ENCODE data around the gene SMAD7.

- no peak for TF ChIP-seq CTCF (IDR thresholded peaks at IDR 0.05 in 4 of 5, conservative IDR thresholded peaks at IDR 0.05 in 1 of 5)
- TF ChIP-seq POLR2A (IDR thresholded peaks at IDR 0.05): no peak
Observed at GRCh38 chr18:48933578-48934414, 17.0 kb downstream of the SMAD7 start.

Measured in gastrocnemius medialis (tissue), 4 donors.